HAP-1 (cell line): Measurements from ENCODE around the gene OTC.

Experiments used
- DNase-seq, 2 experiments: peaks; one replicate each; pipeline ENCODE4 v3.0.0-alpha.2; 2016 to 2020; ENCODE audit warnings: low spot score in 2 of 2
- H3K27me3 ChIP-seq: fragments of 250-450 bp; sonication (Bioruptor Pico); 2 replicates; pipeline ENCODE4 v1.5.1; 2020; ENCODE audit warnings: low read depth, mild to moderate bottlenecking, moderate library complexity
- H3K36me3 ChIP-seq: fragments of 250-450 bp; sonication (Bioruptor Pico); replicated peaks from 2 replicates; pipeline ENCODE4 v1.5.1; 2020; ENCODE audit warnings: mild to moderate bottlenecking
- H3K4me1 ChIP-seq: fragments of 250-450 bp; sonication (Bioruptor Pico); 2 replicates; pipeline ENCODE4 v1.5.1; 2020; ENCODE audit warnings: mild to moderate bottlenecking
- H3K4me3 ChIP-seq: fragments of 250-450 bp; sonication (Bioruptor Pico); 2 replicates; pipeline ENCODE4 v1.5.1; 2020; ENCODE audit warnings: mild to moderate bottlenecking, moderate library complexity
- H3K9me3 ChIP-seq: fragments of 250-450 bp; sonication (Bioruptor Pico); 2 replicates; pipeline ENCODE4 v1.5.1; 2020; ENCODE audit warnings: mild to moderate bottlenecking, moderate library complexity
- in situ Hi-C: fragments of 300-500 bp; cut with MboI; formaldehyde crosslinking; loops from 3 replicates; pipeline ENCODE4 v1.14.3; 2020; ENCODE audit warnings: low sequenced_read_pairs, inconsistent platforms, mixed read lengths

The OTC gene

GRCh38 chrX:38352362-38352761, at the start of gene OTC:
Gene OTC, plus strand, starts transcription at chrX:38352604. Its CDS starts 93 bp downstream, at chrX:38352697.
- no peaks in the 10 kb centered on the region for H3K4me1 ChIP-seq
- H3K4me3 ChIP-seq: no peak within 1 kb of the TSS
- in situ Hi-C loops: no loop called here
- no peaks in the 10 kb centered on the region for H3K27me3 ChIP-seq
- no peaks in the 10 kb centered on the region for H3K9me3 ChIP-seq
- no peaks in the 10 kb centered on the region for H3K36me3 ChIP-seq
- no peak for DNase-seq

- H3K27me3 ChIP-seq: no peaks in the 10 kb centered on the region
- no peaks in the 10 kb centered on the region for H3K4me1 ChIP-seq
- H3K9me3 ChIP-seq: no peaks in the 10 kb centered on the region
- in situ Hi-C loops: no loop called here
- H3K4me3 ChIP-seq: no peak overlapping the region
- peak; percentile 19 to 39 for DNase-seq
- no peaks in the 10 kb centered on the region; the same call in 1 of the 2 replicates for H3K36me3 ChIP-seq
Measured at GRCh38 chrX:38304010-38304409, 48.4 kb upstream of the OTC start.

GRCh38 chrX:38305971-38306370, 46.4 kb upstream of the OTC start:
- Histone ChIP-seq H3K9me3 (no peaks in the 10 kb centered on the region), H3K36me3 (no peaks in the 10 kb centered on the region; the same call in 1 of the 2 replicates), H3K27me3 (no peaks in the 10 kb centered on the region), H3K4me3 (no peak overlapping the region), H3K4me1 (no peaks in the 10 kb centered on the region)
- no peak for DNase-seq
- in situ Hi-C loops: no loop called here

DNA sequence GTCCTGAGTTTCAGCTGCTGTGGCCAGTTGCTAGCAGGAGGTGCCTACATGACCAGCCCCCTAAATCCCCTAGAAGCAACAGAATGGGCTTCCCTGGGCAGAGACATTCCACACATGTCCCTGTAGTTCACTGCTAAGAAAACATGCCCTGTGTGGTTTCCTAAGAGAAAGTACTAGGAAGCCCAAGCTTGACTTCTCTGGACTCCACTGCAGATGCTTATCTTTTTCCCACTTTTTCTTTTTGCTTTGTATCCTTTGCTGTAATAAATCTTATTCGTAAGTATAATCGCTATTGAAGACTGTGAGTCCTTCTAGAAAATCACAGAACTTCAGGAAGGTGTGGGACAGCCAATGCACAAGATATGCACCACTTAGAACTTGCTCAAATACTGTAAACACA, 40.7 kb upstream of the OTC start:
- H3K4me1 ChIP-seq: no peaks in the 10 kb centered on the region
- H3K36me3 ChIP-seq: no peaks in the 10 kb centered on the region; the same call in 1 of the 2 replicates
- no peak overlapping the region for H3K4me3 ChIP-seq
- no peaks in the 10 kb centered on the region for H3K9me3 ChIP-seq
- in situ Hi-C loops: no loop called here
- H3K27me3 ChIP-seq: no peaks in the 10 kb centered on the region
- no peak for DNase-seq

DNA sequence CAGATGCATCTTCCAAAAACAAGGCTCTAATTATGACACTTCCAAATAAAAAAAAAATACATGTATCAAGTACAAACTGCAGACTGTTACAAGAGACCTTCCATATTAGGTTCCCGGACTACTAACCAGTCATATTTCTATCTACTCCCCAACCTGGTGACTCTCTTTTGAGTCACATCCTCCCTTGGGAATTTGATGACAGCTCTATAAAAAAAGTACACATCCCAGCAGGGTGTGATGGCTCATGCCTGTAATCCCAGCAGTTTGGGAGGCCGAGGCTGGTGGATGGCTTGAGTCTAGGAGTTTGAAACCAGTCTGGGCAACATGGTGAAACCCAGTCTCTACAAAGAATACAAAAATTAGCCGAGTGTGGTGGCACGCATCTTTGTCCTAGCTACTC, 40.0 kb upstream of the OTC start:
- no peak overlapping the region for H3K4me3 ChIP-seq
- in situ Hi-C loops: no loop called here

GRCh38 chrX:38313190-38313589, 39.2 kb upstream of the OTC start:
- in situ Hi-C loops: no loop called here
- no peak for DNase-seq
- Histone ChIP-seq H3K9me3 (no peaks in the 10 kb centered on the region), H3K36me3 (peaks cover 3% of the 10 kb centered on the region), H3K27me3 (no peaks in the 10 kb centered on the region), H3K4me3 (no peak overlapping the region), H3K4me1 (no peaks in the 10 kb centered on the region)

More for the DNA sequence above, 40.0 kb upstream of the OTC start:
- Histone ChIP-seq H3K9me3 (no peaks in the 10 kb centered on the region), H3K4me1 (no peaks in the 10 kb centered on the region), H3K27me3 (no peaks in the 10 kb centered on the region), H3K36me3 (peaks cover 3% of the 10 kb centered on the region)
- no peak for DNase-seq

DNA sequence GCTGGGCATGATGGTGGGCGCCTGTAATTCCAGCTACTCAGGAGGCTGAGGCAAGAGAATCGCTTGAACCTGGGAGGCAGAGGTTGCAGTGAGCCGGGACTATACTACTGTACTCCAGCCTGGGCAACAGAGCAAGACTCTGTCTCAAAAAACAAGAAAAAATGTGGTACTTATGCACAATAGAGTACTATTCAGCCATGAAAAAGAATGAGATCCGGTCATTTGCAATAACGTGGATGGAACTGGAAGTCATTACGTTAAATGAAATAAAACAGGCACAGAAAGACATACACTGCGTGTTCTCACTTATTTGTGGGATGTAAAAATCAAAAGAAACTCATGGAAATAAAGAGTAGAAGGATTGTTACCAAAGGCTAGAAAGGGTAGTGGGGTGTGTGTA, 37.2 kb upstream of the OTC start:
- H3K4me1 ChIP-seq: no peaks in the 10 kb centered on the region
- no peaks in the 10 kb centered on the region for H3K9me3 ChIP-seq
- H3K27me3 ChIP-seq: no peaks in the 10 kb centered on the region
- no peak for DNase-seq
- H3K4me3 ChIP-seq: no peak overlapping the region
- H3K36me3 ChIP-seq: peaks cover 3% of the 10 kb centered on the region
- in situ Hi-C loops: no loop called here

GRCh38 chrX:38318196-38318595, 34.2 kb upstream of the OTC start:
- H3K4me1 ChIP-seq: no peaks in the 10 kb centered on the region
- peaks cover 3% of the 10 kb centered on the region for H3K36me3 ChIP-seq
- DNase-seq: no peak
- H3K9me3 ChIP-seq: no peaks in the 10 kb centered on the region
- H3K27me3 ChIP-seq: no peaks in the 10 kb centered on the region
- in situ Hi-C loops: no loop called here
- H3K4me3 ChIP-seq: no peak overlapping the region

DNA sequence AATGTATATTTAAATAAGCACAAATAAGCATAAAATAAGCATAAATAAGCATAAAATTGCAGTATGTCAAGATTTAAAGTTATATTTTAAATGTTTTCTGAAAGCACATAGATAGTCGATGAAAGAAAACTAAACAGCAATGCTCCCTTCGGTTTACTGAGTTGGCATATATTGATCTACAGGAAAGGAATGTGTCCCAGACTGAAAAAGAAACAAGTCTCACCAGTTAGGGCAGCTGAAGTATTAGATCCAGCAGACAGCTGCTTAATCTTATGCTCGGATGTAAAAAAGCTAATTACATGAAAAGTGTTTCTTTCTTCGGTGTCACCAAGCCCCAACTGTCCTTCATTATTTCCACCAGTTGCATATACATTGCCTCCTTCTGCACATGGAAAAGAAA, 33.8 kb upstream of the OTC start:
- H3K4me1 ChIP-seq: no peaks in the 10 kb centered on the region
- H3K27me3 ChIP-seq: no peaks in the 10 kb centered on the region
- DNase-seq: no peak
- in situ Hi-C loops: no loop called here
- H3K36me3 ChIP-seq: peaks cover 3% of the 10 kb centered on the region
- H3K4me3 ChIP-seq: no peak overlapping the region
- H3K9me3 ChIP-seq: no peaks in the 10 kb centered on the region

- no peak overlapping the region for H3K4me3 ChIP-seq
- no peaks in the 10 kb centered on the region for H3K4me1 ChIP-seq
- no peak for DNase-seq
- no peaks in the 10 kb centered on the region for H3K9me3 ChIP-seq
- peaks cover 3% of the 10 kb centered on the region for H3K36me3 ChIP-seq
- in situ Hi-C loops: no loop called here
- no peaks in the 10 kb centered on the region for H3K27me3 ChIP-seq
Measured at GRCh38 chrX:38320819-38321218, 31.6 kb upstream of the OTC start.

DNA sequence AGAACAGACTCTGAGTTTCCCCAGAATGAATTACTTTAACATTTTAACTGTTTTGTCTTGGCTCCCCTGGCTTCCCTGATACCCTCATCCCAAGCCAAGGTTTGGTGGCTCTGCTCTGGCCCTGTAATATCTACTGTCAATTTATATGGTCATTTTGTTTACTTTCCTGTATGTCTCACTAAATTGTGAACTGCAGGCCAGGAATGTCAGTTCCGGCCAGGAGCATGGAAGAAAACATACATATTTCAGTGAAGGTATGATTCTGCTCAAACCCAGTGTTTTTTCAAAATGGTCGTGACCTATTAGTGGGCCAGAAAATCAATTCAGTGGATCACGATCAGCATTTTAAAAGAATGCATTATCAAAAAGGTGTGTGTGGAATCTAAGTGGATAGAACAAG, 26.3 kb upstream of the OTC start:
- no peaks in the 10 kb centered on the region for H3K27me3 ChIP-seq
- H3K9me3 ChIP-seq: no peaks in the 10 kb centered on the region
- peak overlapping the region; percentile 98 for H3K4me3 ChIP-seq
- H3K36me3 ChIP-seq: no peaks in the 10 kb centered on the region
- peaks cover 7% of the 10 kb centered on the region for H3K4me1 ChIP-seq
- in situ Hi-C loops: no loop called here
- no peak for DNase-seq

- Histone ChIP-seq H3K36me3 (no peaks in the 10 kb centered on the region), H3K27me3 (no peaks in the 10 kb centered on the region), H3K4me1 (peaks cover 7% of the 10 kb centered on the region), H3K9me3 (no peaks in the 10 kb centered on the region), H3K4me3 (peak within 1 kb of the TSS; percentile 98)
- in situ Hi-C loops: no loop called here
- peak; percentile 89 to 98 for DNase-seq
Measured at GRCh38 chrX:38327007-38327774, 25.2 kb upstream of the OTC start, which contains the start of gene RPGR. Gene RPGR, minus strand, starts transcription at chrX:38327509. Its CDS starts 142 bp downstream, at chrX:38327367.

GRCh38 chrX:38327775-38328081, 24.7 kb upstream of the OTC start:
- in situ Hi-C loops: no loop called here
- peak overlapping the region; percentile 98 for H3K4me3 ChIP-seq

DNA sequence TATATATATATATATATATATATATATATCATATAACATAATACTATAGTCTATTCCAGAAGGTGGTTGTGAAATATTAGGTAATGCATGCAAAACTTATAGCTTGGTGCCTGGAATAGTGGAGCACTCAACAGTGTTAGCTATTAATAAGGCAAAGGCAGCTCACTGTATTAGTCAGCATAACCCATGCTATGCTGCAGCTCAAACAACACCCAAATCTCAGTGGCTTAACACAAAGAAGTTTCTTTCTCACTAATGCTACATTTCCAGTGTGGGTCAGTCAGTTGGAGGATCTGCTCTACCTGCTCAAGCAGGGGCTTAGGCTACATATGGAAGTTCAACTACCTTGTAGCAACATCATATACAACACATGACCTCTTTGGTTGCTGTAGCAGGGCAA, 19.9 kb upstream of the OTC start:
- H3K36me3 ChIP-seq: no peaks in the 10 kb centered on the region
- no peak overlapping the region for H3K4me3 ChIP-seq
- peaks cover 6% of the 10 kb centered on the region; the same call in 1 of the 2 replicates for H3K27me3 ChIP-seq
- H3K4me1 ChIP-seq: 0 out of 2 replicates have a peak, but pooled peaks cover 4% of the 10 kb centered on the region
- no peak for DNase-seq
- no peaks in the 10 kb centered on the region for H3K9me3 ChIP-seq
- in situ Hi-C loops: no loop called here

More at GRCh38 chrX:38327775-38328081, 24.7 kb upstream of the OTC start:
- Histone ChIP-seq H3K27me3 (no peaks in the 10 kb centered on the region), H3K36me3 (no peaks in the 10 kb centered on the region), H3K4me1 (peaks cover 7% of the 10 kb centered on the region), H3K9me3 (no peaks in the 10 kb centered on the region)
- no peak for DNase-seq

- in situ Hi-C loops: no loop called here
- peaks cover 16% of the 10 kb centered on the region; the same call in 1 of the 2 replicates for H3K27me3 ChIP-seq
- no peak overlapping the region for H3K4me3 ChIP-seq
- no peaks in the 10 kb centered on the region for H3K4me1 ChIP-seq
- no peak for DNase-seq
- no peaks in the 10 kb centered on the region for H3K9me3 ChIP-seq
- no peaks in the 10 kb centered on the region for H3K36me3 ChIP-seq
Measured at GRCh38 chrX:38335382-38335781, 17.0 kb upstream of the OTC start.
